Muscle of arm (tissue), 12 donors: ENCODE data around the gene CDC34. TPM values are rescaled to one million over a fixed set of nuclear protein-coding genes. Genes with fewer than 3 reads are reported as not detected.

Experiments used
- DNase-seq: peaks from one replicate; pipeline ENCODE4 v3.0.0-alpha.2; 2013
- polyA plus RNA-seq, 12 donors: library from polyadenylated mRNA; unstranded; fragments of 120-200 nt; gene quantifications; one replicate each; pipeline ENCODE4 v1.2.1, GENCODE V29; 2013; ENCODE audit not compliant: insufficient read length in 12 of 12

CDC34 gene
- polyA plus RNA-seq, 12 donors: 48.4 to 140 (median 61.1) TPM; not detected in 1

DNA sequence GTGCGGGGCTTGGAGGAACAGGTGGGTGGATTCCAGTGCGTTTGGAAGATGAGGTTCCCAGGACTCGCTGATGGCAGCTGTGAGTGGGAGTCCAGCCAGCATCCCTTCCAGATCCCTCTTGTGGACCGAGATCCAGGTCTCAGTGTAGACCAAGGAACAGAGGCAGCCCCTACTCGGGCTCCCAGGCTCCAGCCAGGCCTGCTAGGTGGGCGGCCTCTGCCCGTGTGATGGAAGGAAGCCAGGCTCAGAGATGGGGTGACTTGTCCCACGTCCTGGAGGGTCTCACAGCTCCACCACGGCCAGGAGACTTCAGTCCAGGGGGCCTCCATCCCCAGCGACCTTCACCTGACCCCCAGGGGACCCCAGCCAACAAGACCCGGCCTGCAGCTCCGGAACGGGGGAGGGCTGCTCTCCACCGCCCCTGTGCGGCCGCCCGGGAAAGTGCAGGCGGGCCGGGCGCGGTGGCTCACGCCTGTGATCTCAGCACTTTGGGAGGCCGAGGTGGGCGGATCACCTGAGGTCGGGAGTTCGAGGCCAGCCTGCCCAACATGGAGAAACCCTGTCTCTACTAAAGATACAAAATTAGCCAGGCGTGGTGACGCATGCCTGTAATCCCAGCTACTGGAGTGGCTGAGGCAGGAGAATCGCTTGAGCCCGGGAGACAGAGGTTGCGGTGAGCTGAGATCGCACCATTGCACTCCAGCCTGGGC, 36.0 kb upstream of the CDC34 start:
- no peak for DNase-seq

DNA sequence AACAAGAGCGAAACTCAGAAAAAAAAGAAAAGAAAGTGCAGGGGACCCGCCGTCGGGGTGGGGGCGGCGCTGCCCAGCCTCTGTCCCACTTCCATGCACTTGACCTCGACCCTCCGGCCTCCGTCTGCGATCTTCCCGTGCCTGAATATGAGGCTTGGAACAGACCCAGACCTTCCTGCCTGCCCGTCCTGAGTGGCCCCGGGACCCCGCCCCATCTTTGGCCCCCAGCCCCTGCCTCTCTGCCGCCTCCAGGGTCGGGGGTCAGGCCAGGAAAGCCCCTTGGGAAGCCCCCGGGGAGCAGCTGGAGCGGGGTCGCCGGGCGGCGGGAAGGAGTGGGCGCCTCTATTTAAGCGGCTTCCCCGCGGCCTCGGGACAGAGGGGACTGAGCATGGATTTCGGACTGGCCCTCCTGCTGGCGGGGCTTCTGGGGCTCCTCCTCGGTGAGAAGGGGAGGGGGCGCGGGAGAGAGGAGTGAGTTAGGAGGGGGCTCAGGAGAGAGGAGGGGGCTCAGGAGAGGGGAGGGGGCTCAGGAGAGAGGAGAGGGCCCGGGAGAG, 35.4 kb upstream of the CDC34 start, which contains the start of gene MADCAM1:
MADCAM1 (plus strand) TSS at position 375 of the 554 bp plus-strand sequence; CDS start at position 389, 14 bp downstream.
- no peak for DNase-seq

DNA sequence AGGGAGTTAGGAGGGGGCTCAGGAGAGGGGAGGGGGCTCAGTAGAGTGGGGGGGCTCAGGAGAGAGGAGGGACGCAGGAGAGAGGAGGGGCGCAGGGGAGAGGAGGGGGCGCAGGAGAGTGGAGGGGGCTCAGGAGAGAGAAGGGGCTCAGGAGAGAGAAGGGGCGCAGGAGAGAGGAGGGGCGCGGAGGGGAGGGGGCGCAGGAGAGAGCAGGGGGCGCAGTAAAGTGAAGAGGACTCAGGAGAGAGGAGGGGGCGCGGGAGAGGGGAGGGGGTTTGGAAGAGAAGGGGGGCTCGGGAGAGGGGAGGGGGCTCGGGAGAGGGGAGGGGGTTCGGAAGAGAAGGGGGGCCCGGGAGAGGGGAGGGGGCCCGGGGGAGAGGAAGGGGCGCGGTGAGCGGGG, 34.6 kb upstream of the CDC34 start:
- no peak for DNase-seq

DNA sequence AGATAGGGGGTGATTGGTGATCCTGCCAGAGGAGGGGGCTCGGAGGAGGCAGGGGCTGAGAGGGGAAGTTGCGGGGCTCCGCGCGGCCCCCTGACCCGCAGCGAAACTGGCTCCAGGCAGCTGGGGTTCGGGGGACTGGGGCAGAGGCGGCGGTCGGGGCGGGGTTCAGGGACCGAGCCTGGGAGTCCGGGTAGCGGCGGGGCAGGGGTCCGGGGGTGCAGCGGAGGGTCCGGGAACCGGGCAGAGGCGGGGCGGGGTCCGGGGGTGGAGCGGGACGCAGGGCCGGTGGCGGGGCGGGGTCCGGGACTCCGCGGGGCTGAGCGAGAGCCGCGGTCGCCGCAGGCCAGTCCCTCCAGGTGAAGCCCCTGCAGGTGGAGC, 34.1 kb upstream of the CDC34 start:
- no peak for DNase-seq

DNA sequence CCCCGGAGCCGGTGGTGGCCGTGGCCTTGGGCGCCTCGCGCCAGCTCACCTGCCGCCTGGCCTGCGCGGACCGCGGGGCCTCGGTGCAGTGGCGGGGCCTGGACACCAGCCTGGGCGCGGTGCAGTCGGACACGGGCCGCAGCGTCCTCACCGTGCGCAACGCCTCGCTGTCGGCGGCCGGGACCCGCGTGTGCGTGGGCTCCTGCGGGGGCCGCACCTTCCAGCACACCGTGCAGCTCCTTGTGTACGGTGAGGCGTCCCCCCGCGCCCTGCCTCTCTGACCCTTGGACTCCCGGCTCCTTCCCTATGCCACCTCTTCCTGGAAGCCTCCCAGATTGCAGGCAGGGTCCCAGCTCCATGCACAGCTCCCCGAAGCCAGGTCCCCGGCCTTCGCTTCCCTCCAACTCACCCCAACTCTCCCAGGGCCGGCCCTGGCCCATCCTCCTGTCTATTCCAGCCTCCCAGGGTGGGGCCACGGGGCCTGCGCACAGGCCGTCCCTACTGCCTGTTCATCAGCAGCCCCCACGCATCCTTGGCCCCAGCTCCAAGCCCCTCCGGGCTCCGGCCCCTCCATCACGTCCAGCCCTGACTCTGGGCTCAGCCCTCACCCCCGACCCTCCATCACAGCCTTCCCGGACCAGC, 33.6 kb upstream of the CDC34 start:
- no peak for DNase-seq

DNA sequence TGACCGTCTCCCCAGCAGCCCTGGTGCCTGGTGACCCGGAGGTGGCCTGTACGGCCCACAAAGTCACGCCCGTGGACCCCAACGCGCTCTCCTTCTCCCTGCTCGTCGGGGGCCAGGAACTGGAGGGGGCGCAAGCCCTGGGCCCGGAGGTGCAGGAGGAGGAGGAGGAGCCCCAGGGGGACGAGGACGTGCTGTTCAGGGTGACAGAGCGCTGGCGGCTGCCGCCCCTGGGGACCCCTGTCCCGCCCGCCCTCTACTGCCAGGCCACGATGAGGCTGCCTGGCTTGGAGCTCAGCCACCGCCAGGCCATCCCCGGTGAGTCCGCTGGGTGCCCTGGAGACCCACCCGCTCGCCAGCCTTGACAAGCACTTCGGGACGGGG, 33.1 kb upstream of the CDC34 start:
- DNase-seq: no peak

DNA sequence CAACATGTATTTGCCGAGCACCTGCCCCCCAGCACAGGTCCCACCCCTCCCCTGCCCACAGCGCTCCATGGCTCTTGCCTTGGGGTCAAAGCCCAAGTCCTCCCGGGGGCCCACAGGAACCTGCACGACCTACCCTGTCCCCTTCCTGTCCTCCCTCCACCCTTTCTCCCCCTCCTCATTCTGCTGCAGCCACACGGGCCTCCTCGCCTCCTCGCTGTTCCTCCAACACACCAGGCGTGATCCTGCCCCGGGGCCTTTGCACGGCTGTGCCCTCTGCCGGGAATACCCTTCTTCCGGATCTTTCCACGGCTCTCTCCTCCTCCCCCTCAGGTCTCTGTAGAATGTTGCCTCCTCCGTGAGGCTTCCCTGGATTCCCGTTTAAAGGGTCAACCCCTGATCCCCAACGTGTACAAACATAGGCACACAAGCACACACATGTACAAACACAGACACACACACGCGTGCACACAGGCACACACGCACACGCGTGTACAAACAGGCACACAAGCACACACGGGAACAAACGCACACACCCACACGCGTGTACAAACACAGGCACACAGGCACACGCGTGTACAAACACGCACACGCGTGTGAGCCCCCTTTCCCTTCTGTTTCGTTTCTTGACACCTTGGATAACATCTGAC, 32.5 kb upstream of the CDC34 start:
- DNase-seq: no peak

DNA sequence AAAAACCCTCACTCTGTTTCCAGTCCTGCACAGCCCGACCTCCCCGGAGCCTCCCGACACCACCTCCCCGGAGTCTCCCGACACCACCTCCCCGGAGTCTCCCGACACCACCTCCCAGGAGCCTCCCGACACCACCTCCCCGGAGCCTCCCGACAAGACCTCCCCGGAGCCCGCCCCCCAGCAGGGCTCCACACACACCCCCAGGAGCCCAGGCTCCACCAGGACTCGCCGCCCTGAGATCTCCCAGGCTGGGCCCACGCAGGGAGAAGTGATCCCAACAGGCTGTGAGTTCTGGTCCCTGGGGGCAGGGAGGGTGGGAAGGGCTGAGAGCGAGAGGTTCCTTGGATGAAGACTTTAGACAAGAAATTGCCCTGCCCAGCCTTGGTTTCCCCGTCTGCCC, 29.9 kb upstream of the CDC34 start:
- no peak for DNase-seq

DNA sequence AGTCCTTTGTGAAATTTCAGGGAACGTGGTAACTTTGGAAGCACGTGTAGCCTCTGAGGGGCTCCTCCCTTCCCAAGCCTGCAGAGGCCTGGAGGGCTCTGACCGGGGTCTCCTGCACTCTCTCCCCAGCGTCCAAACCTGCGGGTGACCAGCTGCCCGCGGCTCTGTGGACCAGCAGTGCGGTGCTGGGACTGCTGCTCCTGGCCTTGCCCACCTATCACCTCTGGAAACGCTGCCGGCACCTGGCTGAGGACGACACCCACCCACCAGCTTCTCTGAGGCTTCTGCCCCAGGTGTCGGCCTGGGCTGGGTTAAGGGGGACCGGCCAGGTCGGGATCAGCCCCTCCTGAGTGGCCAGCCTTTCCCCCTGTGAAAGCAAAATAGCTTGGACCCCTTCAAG, 26.9 kb upstream of the CDC34 start:
- DNase-seq: no peak

DNA sequence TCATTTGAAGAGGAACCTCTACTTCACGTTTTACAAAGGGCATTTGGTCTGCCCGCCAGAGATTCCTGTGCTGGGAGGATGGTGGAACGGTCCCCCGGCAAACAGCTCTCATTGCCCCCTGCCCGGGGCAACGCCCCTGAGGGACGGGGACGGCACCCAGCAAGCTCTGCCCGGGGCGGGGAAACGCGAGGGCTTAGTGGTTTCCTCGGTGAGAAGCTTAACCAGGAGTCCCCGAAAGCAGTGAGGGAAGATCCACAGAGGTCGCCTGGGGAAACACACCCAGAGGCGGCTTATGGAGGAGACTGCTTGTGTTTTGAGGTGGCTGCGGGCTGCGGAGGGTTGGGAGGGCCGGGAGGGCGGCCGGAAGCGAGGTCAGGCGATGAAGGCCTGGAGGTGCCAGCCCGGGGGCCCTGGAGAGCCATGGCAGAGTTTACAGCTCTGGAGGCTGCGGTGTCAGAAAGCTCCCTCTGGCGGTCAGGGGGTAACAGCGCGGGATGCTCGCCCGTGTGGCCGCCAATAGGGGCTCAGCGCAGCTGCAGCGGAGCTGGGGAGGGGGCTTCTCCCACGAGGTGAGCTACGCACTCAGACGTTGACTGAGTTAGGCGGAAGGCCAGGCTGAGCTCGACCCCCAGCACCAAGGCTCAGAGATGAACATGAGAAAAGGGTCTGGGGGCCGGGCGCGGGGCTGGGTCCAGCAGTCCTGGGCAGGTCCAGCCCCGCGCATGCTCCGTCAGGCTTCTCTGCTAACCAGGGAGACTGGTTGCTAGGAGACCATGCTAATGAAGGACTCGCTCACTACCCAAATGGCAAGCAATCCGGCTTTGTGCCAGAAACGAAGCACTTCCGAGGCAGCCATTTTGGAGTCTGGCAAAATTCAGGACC, 24.9 kb upstream of the CDC34 start:
- peak; percentile 100 for DNase-seq

DNA sequence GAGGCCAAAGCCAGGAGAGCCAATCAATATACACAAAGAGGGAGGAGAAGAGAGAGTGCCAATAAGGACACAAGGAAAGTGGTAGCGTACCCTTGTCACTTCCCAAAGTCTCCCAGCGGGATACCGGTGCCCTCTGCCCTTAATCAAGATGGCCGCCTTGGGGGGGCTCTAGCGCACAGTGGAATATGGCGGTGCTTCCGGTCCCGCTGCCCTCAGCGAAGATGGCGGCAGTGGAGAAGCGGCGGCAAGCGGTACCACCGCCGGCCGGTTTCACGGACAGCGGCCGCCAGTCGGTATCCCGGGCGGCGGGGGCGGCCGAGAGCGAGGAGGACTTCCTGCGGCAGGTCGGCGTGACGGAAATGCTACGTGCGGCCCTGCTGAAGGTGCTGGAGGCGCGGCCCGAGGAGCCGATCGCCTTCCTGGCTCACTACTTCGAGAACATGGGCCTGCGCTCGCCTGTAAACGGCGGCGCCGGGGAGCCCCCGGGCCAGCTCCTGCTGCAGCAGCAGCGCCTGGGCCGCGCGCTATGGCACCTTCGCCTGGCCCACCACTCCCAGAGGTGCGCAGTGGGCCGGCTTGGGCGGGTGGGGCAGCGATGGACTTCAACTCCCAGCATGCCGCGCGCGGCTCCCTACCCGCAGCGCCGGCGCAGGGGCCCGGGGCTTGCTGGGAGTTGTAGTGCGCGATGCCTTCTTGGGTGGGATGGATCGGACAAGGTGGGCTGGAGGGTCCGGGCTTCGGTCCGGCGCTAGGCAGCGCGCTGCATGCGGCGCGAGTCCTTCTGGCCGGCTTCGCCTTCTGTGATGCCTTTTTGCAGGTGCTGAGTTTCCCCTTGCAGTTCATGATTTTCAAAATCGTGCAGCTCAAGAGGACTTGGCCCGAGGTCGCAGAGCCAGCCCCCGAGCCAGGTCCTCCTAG, 24.0 kb upstream of the CDC34 start, which contains the start of gene TPGS1:
TPGS1 (plus strand) TSS at position 212 of the 918 bp plus-strand sequence; CDS start at position 222, 10 bp downstream.
- peak; percentile 77 for DNase-seq

DNA sequence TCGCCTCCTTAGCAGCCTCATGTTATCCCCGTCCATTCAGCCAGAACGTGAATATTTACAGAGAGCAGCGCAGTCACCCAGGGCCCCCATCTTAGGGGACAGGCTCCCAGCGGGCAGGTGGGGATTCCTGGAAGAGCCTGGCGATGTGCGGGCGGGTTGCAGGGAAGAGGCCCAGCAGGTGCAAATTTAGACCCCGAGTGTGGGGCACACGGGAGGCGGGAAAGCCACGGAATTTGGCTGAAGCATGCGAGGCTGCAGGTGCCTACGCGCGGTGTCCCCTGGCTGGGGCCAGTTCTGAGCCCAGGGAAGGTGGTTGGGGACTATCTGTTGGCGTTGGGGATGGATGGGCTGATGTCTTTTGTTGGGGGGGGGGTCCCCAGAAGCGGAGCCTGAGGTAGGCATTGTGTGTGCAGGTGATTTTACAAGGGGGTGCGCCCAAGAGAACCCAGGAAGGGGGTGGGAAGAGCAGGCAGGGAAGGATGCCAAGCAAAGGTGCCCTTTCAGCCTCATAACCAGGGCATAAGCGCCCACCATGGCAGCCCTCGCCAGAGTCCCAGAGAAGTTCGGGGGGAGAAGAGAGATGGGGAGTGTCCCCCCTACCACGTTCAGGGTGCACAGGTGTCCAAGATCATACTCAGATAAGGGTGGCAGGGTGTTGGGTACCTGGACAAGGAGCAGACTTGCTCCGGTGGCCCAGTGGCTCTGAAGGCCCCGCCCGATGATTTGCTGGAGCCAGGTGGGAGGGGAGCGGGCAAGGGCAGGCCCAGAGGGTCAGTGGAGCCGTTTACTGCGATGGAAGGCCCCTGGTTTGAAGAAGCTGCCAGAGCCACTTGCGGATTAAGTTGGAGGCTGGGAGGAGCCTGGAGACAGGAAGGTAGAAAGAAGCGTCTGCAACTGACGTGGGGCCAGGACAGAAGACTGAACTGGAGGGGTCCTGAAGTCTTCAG, 23.1 kb upstream of the CDC34 start:
- no peak for DNase-seq

DNA sequence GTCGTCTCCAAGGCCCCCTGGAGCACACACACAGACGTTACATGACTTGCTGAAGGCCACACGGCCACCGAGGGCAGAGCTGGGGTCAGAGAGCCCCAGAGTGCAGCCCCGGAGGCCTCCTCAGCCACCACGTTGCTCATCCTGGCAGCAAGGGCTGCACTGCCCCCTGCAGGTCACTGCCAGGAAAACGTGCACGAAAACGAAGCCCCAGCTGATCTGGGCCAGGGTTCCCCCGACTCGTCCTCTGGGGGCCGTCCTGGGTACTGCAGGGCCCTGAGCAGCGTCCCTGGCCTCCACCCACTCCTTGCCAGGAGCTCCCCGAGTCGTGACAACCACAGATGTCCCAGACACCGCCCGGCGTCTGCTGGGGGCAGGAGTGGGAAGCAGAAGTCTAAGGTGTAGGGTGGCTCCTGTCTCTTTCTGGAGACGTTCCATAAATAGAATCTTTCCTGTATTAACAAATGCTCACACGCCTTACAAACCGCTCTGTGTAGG, 20.9 kb upstream of the CDC34 start:
- DNase-seq: peak; percentile 78

DNA sequence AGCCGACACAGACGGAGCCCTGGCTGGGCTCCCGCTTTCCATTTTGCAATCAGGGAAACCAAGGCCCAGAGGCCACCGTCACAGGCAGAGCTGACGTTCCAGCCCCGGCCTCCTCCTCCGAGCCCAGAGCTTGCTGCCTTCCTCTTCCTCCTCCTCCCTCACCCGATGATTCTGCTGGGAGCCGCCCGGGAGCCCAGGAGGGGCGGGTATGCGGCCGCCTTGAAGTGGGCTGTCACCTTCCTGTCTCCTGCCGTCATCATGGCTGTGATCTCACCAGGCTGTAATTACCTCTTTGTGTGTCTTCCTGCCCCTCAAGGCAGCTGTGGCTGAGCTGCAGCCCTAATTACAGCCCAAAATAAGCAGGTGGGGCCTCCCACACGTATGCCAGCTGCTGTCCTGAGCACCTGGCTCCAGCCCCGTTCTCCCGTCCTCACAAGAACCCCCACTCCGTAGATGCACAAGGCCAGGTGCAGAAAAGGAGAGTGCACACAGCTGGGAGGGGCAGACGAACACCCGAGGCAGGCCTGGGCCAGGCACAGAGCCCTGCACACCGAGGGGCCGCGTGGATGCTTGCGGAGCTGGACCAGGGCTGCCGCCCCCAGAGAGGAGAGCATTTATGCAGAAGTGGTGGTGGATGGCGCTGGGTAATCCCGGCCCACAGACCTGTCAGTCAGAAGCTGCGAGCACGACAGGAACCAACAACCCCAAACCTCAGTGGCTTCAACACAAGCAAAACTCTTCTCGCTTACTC, 20.3 kb upstream of the CDC34 start:
- DNase-seq: no peak

DNA sequence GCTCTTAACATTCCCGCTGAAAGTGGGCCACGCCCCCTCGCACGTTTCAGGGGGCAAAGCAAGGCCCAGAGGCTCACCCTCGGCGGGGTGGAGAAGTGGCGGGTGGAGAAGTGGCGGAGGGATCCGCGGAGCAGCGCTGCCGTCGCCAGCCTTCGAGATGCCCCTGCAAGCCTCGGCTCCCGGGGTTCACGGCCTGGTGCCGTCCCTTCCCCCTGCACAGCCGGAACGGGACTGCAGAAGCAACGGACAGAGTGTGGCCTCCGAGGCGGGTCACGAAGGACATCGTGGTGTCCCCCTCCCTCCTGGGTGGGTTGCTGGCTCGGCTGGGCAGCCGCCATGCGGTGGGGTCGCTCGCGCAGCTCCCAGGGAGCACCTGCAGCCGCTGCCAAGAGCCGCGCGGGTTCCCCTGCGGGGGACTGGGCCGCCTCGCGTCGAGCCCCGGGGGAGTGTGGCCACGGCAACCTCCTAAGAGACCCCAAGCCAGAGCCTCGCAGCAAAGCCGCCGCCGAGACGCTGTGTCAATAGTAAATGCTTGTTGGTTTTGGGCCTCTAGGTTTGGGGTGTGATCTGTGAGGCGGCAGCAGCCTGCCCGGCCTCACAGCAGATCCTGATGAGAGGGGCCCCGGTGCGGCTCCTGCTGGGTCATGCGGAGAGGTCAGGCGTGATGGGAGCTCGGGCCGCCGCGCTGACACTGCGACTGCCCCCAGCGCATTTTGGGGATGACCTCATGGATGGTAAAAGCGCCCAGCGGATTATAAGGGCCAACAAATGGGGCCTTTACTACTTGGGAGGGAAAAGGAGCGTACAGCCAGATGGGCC, 18.8 kb upstream of the CDC34 start:
- no peak for DNase-seq

DNA sequence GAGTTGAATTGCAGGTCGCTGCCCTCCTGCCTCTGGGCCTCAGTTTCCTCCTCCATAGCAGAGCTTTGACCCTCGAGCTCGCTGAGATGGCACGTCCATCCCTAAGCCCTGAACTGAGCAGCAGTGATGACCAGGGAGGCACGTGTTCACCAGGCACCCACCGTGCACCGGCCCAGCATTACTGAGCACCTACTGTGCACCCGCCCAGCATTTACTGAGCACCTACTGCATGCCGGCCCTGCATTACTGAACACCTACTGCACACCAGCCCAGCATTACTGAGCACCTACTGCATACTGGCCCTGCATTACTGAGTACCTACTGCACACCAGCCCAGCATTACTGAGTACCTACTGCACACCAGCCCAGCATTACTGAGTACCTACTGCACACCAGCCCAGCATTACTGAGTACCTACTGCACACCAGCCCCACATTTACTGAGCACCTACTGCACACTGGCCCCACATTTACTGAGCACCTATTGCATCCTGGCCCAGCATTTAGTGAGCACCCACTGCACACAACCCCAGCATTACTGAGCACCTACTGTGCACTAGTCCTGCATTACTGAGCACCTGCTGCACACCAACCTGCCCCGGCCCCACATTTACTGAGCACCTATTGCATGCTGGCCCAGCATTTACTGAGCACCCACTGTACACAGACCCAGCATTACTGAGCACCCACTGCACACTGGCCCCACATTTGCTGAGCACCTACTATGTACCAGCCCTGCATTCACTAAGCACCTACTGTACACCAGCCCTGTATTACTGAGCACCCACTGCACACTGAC, 18.0 kb upstream of the CDC34 start:
- no peak for DNase-seq
